Hematopoietic multipotent progenitor cell treated with erythropoietin and hydrocortisone succinate and interleukin-3 and kit ligand, for 15 days (in vitro differentiated cells): Measurements from ENCODE around the gene SLC6A7.
"Not testable (repeated sequence)": the region's sequence is repeated elsewhere in the genome, so short reads cannot be mapped to it uniquely, and the experiment has no call there.

Experiments
- DNase-seq: peaks from one replicate; pipeline ENCODE4 v3.0.0-alpha.2; 2015; ENCODE audit warnings: low spot score

The SLC6A7 gene

DNA sequence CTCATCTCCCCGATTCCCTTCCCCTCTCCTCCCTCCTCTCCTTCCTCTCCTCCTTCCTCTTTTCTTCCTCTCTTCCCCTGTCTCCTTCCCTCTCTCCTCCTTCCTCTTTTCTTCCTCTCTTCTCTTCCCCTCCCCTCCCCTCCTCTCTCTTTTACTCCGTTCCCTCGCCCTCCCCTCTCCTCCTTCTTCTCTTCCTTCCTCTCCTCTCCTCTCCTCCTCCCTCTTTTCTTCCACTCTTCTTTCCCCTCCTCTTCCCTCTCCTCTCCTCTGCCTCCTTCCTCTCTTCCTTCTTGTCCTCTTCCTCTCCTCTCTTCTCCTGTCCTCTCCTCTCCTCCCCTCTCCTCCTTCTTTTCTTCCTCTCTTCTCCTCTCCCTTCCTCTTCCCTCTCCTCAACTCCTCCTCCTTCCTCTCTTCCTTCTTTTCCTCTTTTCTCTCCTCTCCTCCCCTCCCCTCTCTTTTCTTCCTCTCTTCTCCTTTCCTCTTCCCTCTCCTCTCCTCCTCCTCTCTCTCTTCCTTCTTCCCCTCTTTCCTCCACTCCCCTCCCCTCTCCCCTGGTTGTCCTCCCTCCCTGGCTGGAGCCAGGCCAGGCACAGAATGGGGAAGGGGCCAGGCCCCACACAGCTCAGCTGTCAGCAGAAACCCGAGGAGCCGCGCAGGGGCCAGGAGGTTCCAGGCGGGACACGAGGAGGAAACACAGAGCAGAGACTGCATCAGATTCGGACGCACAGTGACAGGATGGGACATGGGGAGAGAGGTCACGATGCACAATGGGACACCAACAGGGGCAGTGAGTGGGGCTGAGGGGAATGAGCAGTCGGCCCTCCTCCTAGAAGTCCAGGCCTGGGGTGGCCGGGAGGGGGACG lies 51.7 kb downstream of the SLC6A7 start:
- no peak for DNase-seq

- no peak for DNase-seq
Measured at GRCh38 chr5:150242251-150242894, 52.5 kb downstream of the SLC6A7 start.

- DNase-seq = no peak
Measured at GRCh38 chr5:150243590-150243989, 53.7 kb downstream of the SLC6A7 start.

DNA sequence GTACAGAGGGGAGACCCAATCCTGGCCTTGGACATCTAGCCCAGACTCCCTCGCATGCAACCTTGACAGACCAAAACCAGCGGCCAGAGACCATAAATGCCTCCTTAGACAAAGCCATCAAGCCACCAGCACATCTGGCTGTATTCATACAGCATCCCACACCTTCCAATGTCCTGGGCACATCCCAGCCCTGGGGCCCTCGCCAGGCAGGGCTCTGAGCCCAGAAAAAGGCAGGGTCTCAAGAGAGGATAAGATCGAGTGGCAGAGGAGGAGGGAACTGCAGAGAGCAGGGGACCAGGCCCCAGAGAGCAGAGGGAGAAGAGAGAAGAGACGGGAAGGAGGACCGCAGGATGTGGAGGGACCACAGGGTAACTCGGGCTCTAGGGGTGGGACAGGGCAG lies 54.3 kb downstream of the SLC6A7 start:
- no peak for DNase-seq

GRCh38 chr5:150245111-150245789 lies 55.4 kb downstream of the SLC6A7 start:
- no peak for DNase-seq

DNA sequence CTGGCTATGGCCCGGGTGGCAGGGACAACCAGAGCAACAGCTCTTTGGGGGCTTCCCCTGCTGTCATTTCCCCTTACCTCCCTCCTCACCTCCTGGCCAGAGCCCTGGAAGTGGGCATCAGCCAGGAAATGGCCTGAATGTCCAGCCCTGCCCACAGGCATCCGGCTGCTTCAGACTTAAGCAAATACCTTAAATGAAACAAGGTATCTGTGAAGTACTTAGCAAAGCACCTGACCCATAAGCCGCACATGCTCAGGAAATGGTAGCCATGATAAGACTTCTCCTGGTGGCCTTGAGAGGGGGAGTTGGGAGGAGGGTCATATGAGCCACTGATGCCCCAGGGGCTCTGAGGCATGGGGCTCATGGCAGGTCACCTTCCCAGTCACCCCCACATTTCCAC lies 55.9 kb downstream of the SLC6A7 start:
- no peak for DNase-seq

GRCh38 chr5:150246429-150246828 lies 56.6 kb downstream of the SLC6A7 start:
- DNase-seq = no peak

DNA sequence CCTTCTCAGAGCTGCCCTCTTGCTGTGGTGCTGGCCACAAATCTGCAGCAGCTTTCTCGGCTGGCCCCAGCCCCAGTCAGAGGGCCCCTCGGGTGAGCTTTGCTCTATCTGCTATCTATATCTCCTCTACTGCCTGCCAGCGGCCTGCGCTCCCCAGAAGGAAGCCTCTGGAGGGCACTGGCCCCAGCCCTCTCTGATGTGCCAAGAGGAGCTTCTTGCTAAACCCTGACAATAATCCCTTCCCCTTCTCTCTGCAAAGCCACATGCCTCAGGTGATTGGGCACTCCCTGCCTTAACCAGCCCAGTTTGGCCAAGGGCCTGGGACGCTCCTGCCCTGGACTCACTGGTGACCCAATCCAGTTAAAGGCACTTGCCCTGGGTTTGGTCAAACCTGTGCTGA lies 57.0 kb downstream of the SLC6A7 start:
- DNase-seq = no peak

- no peak for DNase-seq
Measured at GRCh38 chr5:150247726-150248125, 57.9 kb downstream of the SLC6A7 start.

GRCh38 chr5:150248493-150248892 lies 58.6 kb downstream of the SLC6A7 start:
- not testable (repeated sequence) for DNase-seq

- no peak for DNase-seq
Measured at GRCh38 chr5:150248946-150249345, 59.1 kb downstream of the SLC6A7 start.

DNA sequence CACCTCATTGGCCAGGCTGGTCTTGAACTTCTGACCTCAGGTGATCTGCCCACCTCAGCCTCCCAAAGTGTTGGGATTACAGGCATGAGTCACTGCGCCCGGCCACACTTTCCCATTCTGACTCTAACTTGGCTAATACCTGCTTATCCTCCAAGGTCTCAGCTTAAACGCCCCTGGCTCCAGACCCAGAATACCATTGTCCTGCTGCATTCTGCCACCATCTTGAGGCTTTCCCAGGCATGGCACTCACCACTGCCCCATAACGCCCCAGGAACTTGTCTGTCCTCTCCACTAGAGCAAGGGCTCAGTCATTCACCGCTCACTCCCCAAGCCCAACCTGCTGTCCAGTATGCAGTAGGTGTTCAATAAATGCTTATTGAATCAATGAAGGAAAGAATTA lies 59.9 kb downstream of the SLC6A7 start:
- DNase-seq = no peak

GRCh38 chr5:150251504-150251903 lies 61.6 kb downstream of the SLC6A7 start:
- no peak for DNase-seq

GRCh38 chr5:150252489-150252888 lies 62.6 kb downstream of the SLC6A7 start:
- DNase-seq = no peak

DNA sequence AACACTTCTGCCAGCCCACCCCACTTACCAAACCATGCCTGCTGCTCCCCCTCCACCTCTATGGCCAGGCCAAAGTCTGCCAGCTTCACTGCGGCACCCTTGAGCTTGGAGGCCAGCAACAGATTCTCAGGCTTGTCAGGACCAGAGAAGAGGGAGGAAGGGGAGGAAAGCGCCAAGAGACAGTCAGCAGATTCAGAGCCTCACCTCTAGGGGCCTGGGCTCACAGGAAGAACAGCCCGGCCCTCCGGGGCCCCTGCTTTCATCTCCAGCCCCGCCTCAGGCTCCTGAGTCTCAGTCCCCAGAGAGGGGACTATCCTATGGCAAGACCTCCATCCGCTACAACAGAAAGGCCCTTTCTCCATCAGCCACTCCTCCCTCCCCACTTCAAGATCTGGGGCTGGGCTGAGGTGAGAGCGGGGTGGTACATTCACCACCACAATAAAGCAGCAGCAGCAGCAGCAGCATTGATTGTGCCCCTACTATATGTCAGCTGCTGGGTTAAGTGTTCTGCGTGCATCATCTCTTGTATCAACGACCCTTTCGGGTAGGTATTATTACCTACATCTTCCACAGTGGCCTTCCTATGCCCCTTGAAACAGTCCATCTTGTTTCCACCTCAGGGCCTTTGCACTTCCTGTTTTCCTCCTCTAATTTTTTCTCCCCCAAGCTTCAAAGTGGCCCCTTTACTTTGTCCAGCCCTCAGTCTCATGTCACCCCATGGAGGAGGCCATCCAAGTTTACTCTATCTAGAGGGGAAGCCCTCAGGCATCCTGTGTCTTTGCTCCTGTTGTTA lies 63.8 kb downstream of the SLC6A7 start:
- DNase-seq = no peak

GRCh38 chr5:150254363-150254762 lies 64.5 kb downstream of the SLC6A7 start:
- DNase-seq = no peak

- no peak for DNase-seq
Measured at GRCh38 chr5:150254774-150255173, 64.9 kb downstream of the SLC6A7 start.

DNA sequence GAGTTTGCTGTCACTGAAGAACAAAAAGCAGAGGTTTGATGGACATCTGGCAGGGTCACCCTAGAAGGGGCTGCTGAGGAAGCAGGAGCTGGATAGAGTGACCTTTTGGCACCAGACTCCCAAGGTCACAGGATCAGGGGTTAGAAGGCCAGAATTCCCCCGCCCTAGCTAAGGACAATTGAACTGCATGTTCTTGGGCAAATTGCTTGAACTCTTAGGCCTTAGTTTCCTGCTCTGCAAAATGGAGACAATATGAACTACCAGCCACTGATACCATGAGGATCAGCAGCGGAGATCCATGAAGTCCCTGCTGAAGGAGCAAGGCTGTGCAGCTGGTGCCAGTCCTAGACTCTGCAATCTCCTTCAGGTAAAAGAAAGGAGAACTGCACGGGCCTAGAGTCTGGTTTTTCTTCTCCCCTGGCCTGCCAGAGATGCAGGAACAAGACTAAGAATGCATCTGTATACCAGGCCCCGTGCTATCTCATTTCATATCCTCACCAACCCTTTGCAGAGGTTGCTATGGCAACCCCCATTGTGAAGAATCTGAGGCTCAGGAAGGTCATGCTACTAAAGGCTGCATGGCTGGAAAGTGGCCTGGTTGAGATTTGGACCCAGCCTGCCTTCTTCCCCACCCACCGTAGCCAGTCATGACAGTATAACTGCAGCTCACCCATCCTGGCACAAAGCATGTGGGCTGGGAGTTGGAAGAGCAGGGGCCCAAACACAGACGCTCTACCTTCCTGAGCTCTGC lies 66.0 kb downstream of the SLC6A7 start:
- DNase-seq = no peak

DNA sequence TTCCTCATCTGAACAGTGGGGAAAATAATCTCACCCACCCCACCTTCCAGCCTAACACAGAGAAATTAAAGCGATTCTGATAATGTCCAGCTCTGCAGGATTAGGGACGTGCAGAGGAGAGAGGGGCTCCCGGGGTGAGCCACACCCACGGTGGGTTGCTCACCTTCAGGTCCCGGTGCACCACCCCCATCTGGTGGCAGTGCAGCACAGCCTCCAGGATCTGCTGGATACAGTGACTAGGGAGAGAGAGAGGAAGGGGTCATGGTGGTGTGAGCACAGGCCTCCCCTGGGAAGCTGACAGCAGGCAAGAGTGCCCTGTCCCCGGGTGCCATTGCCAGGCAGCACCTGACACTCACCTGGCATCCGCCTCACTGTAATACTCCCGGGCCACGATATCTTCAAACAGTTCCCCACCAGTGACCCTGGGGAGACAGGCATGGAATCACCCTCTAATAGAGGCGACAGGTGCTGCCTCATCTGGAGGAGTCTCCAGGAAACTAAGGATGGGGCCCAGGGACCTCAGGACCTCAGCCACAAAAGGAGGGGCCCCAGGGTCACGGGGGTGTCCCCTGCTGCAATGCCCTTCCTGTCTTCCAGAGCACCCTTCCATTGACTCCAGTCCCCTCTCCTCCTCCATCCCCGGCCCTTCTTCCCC lies 66.7 kb downstream of the SLC6A7 start:
- no peak for DNase-seq

DNA sequence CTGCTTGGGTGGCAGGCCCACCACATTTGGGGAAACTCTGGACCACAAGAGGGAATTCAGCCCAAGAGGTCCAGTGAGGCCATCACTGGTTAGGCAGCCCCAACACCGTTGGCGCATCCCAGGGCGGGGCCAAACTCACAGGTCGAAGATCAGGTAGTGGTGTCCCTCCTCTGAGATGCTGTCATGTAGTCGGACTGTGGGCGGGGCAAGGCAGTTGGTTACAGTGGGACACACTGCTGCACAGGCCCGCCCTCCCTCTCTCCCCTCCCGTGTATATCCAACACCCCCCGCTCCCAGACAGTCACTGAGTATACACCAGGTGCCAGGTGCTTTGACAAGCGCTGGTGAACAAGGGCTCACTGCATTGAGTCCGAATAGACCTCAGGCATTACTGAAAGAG lies 67.6 kb downstream of the SLC6A7 start:
- DNase-seq = no peak

- DNase-seq = no peak
Measured at GRCh38 chr5:150258130-150258529, 68.3 kb downstream of the SLC6A7 start.
